Nephron (organoid): Measurements from ENCODE around the gene ANO1.

Source experiments
- H3K27ac Mint-ChIP-seq, 3 experiments: 2 replicates each; pipeline ENCODE4 v1.8.0; 2020; ENCODE audit warnings: mixed read lengths in 3 of 3, mild to moderate bottlenecking in 2 of 3, moderate library complexity in 1 of 3
- H3K27me3 Mint-ChIP-seq: 2 replicates; pipeline ENCODE4 v1.8.0; 2021; ENCODE audit warnings: low read depth, mild to moderate bottlenecking, moderate library complexity, mixed read lengths
- H3K36me3 Mint-ChIP-seq: 2 replicates; pipeline ENCODE4 v1.8.0; 2020; ENCODE audit warnings: low read depth, mixed read lengths
- H3K4me1 Mint-ChIP-seq: 2 replicates; pipeline ENCODE4 v1.8.0; 2020; ENCODE audit warnings: mixed read lengths
- H3K4me3 Mint-ChIP-seq, 3 experiments: 2 replicates each; pipeline ENCODE4 v1.8.0; 2020; ENCODE audit warnings: mild to moderate bottlenecking in 3 of 3, mixed read lengths in 3 of 3, moderate library complexity in 2 of 3
- H3K9me3 Mint-ChIP-seq: 2 replicates; pipeline ENCODE4 v1.8.0; 2020; ENCODE audit warnings: mixed read lengths
- CTCF ChIP-seq, 3 experiments: fragments of 200-600 bp; sonication (generic); IDR thresholded peaks; one replicate each; pipeline ENCODE4 v1.5.0; 2021; ENCODE audit warnings: antibody characterized with exemption in 3 of 3; ENCODE audit not compliant: unreplicated experiment in 3 of 3

Gene ANO1

GRCh38 chr11:70076461-70076931 lies 1.6 kb upstream of the ANO1 start:
- Mint-ChIP-seq H3K4me3 (peak overlapping the region in 2 of 3 experiments; percentile 19 to 67), H3K9me3 (no peaks in the 10 kb centered on the region), H3K36me3 (no peaks in the 10 kb centered on the region), H3K4me1 (peaks cover 20% of the 10 kb centered on the region), H3K27ac (no peak overlapping the region), H3K27me3 (peaks cover 93% of the 10 kb centered on the region)
- TF ChIP-seq CTCF (IDR thresholded peaks at IDR 0.05; ENCODE audit: unreplicated experiment in 3 of 3): no peak

GRCh38 chr11:70077411-70078094 lies 564 bp upstream of the ANO1 start:
- Mint-ChIP-seq H3K9me3 (no peaks in the 10 kb centered on the region), H3K4me1 (peaks cover 13% of the 10 kb centered on the region), H3K27me3 (peaks cover 94% of the 10 kb centered on the region), H3K4me3 (peak overlapping the region; percentile 77 to 79 (median 78)), H3K36me3 (no peaks in the 10 kb centered on the region), H3K27ac (no peak overlapping the region)
- no peak for TF ChIP-seq CTCF (IDR thresholded peaks at IDR 0.05; ENCODE audit: unreplicated experiment in 3 of 3)

GRCh38 chr11:70078781-70079616 lies 882 bp downstream of the ANO1 start:
- peaks cover 10% of the 10 kb centered on the region for H3K4me1 Mint-ChIP-seq
- peaks cover 87% of the 10 kb centered on the region for H3K27me3 Mint-ChIP-seq
- H3K27ac Mint-ChIP-seq: no peak overlapping the region
- peak overlapping the region in 2 of 3 experiments; percentile 69 for H3K4me3 Mint-ChIP-seq
- no peak for TF ChIP-seq CTCF (IDR thresholded peaks at IDR 0.05; ENCODE audit: unreplicated experiment in 3 of 3)
- no peaks in the 10 kb centered on the region for H3K9me3 Mint-ChIP-seq
- no peaks in the 10 kb centered on the region for H3K36me3 Mint-ChIP-seq

- H3K27ac Mint-ChIP-seq: no peak overlapping the region
- peak overlapping the region in 2 of 3 experiments; percentile 69 for H3K4me3 Mint-ChIP-seq
- H3K9me3 Mint-ChIP-seq: no peaks in the 10 kb centered on the region
- H3K36me3 Mint-ChIP-seq: no peaks in the 10 kb centered on the region
- H3K27me3 Mint-ChIP-seq: peaks cover 80% of the 10 kb centered on the region
- no peak for TF ChIP-seq CTCF (IDR thresholded peaks at IDR 0.05; ENCODE audit: unreplicated experiment in 3 of 3)
- H3K4me1 Mint-ChIP-seq: peaks cover 8% of the 10 kb centered on the region
Measured at GRCh38 chr11:70079691-70080090, 1.6 kb downstream of the ANO1 start.

- Mint-ChIP-seq H3K36me3 (no peaks in the 10 kb centered on the region), H3K9me3 (no peaks in the 10 kb centered on the region), H3K4me3 (peak overlapping the region in 1 of 3 experiments; percentile 42), H3K4me1 (peaks cover 8% of the 10 kb centered on the region), H3K27me3 (peaks cover 69% of the 10 kb centered on the region), H3K27ac (no peak overlapping the region)
- TF ChIP-seq CTCF (IDR thresholded peaks at IDR 0.05; ENCODE audit: unreplicated experiment in 3 of 3): no peak
Measured at GRCh38 chr11:70080763-70081162, 2.6 kb downstream of the ANO1 start.
